Neural cell (in vitro differentiated cells): Measurements from ENCODE around the gene CHURC1. TPM values are rescaled to one million over a fixed set of nuclear protein-coding genes. Genes with fewer than 3 reads are reported as not detected.

Experiments
- H2AFZ ChIP-seq: fragments of 200-600, 300-800 bp; sonication (generic), shearing (Covaris generic); 2 replicates; pipeline ENCODE4 v1.6.0; 2014; ENCODE audit warnings: low read depth, mild to moderate bottlenecking, antibody characterized with exemption, low read length, moderate library complexity
- H3F3A ChIP-seq: fragments of 200-600 bp; shearing (Covaris generic); 2 replicates; pipeline ENCODE4 v1.6.1; 2016; ENCODE audit warnings: mild to moderate bottlenecking, moderate library complexity, mixed read lengths, antibody characterized with exemption, low read length; ENCODE audit not compliant: insufficient read depth, poor library complexity, severe bottlenecking
- H3K27ac ChIP-seq: fragments of 200-600, 300-800 bp; sonication (generic), shearing (Covaris generic); 2 replicates; pipeline ENCODE4 v1.5.1; 2014; ENCODE audit warnings: mild to moderate bottlenecking, low read length, moderate library complexity
- H3K27me3 ChIP-seq: fragments of 300-800, 200-600 bp; sonication (generic), shearing (Covaris generic); 2 replicates; pipeline ENCODE4 v1.6.0; 2014; ENCODE audit warnings: mild to moderate bottlenecking, low read depth, low read length, moderate library complexity; ENCODE audit not compliant: insufficient read depth
- H3K36me3 ChIP-seq: fragments of 300-800, 200-600 bp; sonication (generic), shearing (Covaris generic); 2 replicates; pipeline ENCODE4 v1.5.1; 2014; ENCODE audit warnings: mild to moderate bottlenecking, antibody characterized with exemption, low read length, moderate library complexity; ENCODE audit not compliant: insufficient read depth
- H3K4me2 ChIP-seq: fragments of 300-800, 200-600 bp; sonication (generic), shearing (Covaris generic); 2 replicates; pipeline ENCODE4 v1.6.0; 2014; ENCODE audit warnings: mild to moderate bottlenecking, low read length
- H3K4me3 ChIP-seq: fragments of 300-800, 200-600 bp; sonication (generic), shearing (Covaris generic); 2 replicates; pipeline ENCODE4 v1.5.1; 2014; ENCODE audit warnings: mild to moderate bottlenecking, low read length, moderate library complexity
- H3K79me2 ChIP-seq: fragments of 200-600 bp; shearing (Covaris generic); replicated peaks from 2 replicates; pipeline ENCODE4 v1.6.0; 2014; ENCODE audit warnings: mild to moderate bottlenecking, low read length, moderate library complexity; ENCODE audit not compliant: insufficient read depth
- H3K9ac ChIP-seq: fragments of 300-800, 200-600 bp; sonication (generic), shearing (Covaris generic); 2 replicates; pipeline ENCODE4 v1.6.1; 2016; ENCODE audit warnings: mild to moderate bottlenecking, low read length, mixed read lengths
- H3K9me2 ChIP-seq: fragments of 200-600 bp; shearing (Covaris generic); 2 replicates; pipeline ENCODE4 v1.6.1; 2016; ENCODE audit warnings: mild to moderate bottlenecking, low read length, mixed read lengths; ENCODE audit not compliant: insufficient read depth
- H3K9me3 ChIP-seq: fragments of 200-600, 300-800 bp; sonication (generic), shearing (Covaris generic); 2 replicates; pipeline ENCODE4 v1.6.1; 2016; ENCODE audit warnings: mild to moderate bottlenecking, mixed run types, low read length, moderate library complexity, mixed read lengths
- H4K20me1 ChIP-seq: fragments of 200-600 bp; shearing (Covaris generic); 2 replicates; pipeline ENCODE4 v1.6.1; 2016; ENCODE audit warnings: mild to moderate bottlenecking, mixed run types; ENCODE audit not compliant: insufficient read depth
- EP300 ChIP-seq: fragments of 450-650 bp; conservative IDR thresholded peaks from 2 replicates; pipeline ENCODE4 v1.6.1; 2014; ENCODE audit warnings: antibody characterized with exemption, mild to moderate bottlenecking, moderate library complexity; ENCODE audit not compliant: poor library complexity, severe bottlenecking
- EZH2 ChIP-seq: fragments of 200-600, 300-800 bp; shearing (Covaris generic), sonication (generic); IDR thresholded peaks from 2 replicates; pipeline ENCODE4 v1.6.1; 2014; ENCODE audit warnings: antibody characterized with exemption, low read length, borderline replicate concordance, mild to moderate bottlenecking; ENCODE audit not compliant: insufficient read depth, poor library complexity, severe bottlenecking
- MXI1 ChIP-seq: fragments of 450-650 bp; conservative IDR thresholded peaks from 2 replicates; pipeline ENCODE4 v1.6.1; 2014; ENCODE audit warnings: antibody characterized with exemption, mild to moderate bottlenecking; ENCODE audit not compliant: poor library complexity, severe bottlenecking
- POLR2AphosphoS5 ChIP-seq: IDR thresholded peaks from 2 replicates; pipeline ENCODE4 v1.6.1; 2012
- RAD21 ChIP-seq: fragments of 450-650 bp; conservative IDR thresholded peaks from 2 replicates; pipeline ENCODE4 v1.6.1; 2014; ENCODE audit warnings: antibody characterized with exemption, mild to moderate bottlenecking, moderate library complexity
- SMC3 ChIP-seq: fragments of 450-650 bp; conservative IDR thresholded peaks from 2 replicates; pipeline ENCODE4 v1.6.1; 2014; ENCODE audit warnings: antibody characterized with exemption, mild to moderate bottlenecking, moderate library complexity; ENCODE audit not compliant: poor library complexity
- TAF1 ChIP-seq: IDR thresholded peaks from 2 replicates; pipeline ENCODE4 v1.6.1; 2012; ENCODE audit warnings: low read depth
- polyA plus RNA-seq: library from polyadenylated mRNA; depleted of rRNA; stranded (reverse); fragments of >200 nt; gene quantifications from 2 replicates; pipeline ENCODE4 v1.2.3, GENCODE V29; 2014
- TF ChIP-seq, protein P1 (sequence below): IDR thresholded peaks from 2 replicates; pipeline ENCODE4 v1.6.1; 2012; ENCODE audit warnings: borderline replicate concordance
- TF ChIP-seq, protein P2 (sequence below): fragments of 450-650 bp; IDR thresholded peaks from 2 replicates; pipeline ENCODE4 v1.5.1; 2014; ENCODE audit warnings: antibody characterized with exemption, mild to moderate bottlenecking, moderate library complexity; ENCODE audit not compliant: poor library complexity, severe bottlenecking

CHURC1 gene
- polyA plus RNA-seq, 1 donor from 2014 or later: 69.5 TPM

DNA sequence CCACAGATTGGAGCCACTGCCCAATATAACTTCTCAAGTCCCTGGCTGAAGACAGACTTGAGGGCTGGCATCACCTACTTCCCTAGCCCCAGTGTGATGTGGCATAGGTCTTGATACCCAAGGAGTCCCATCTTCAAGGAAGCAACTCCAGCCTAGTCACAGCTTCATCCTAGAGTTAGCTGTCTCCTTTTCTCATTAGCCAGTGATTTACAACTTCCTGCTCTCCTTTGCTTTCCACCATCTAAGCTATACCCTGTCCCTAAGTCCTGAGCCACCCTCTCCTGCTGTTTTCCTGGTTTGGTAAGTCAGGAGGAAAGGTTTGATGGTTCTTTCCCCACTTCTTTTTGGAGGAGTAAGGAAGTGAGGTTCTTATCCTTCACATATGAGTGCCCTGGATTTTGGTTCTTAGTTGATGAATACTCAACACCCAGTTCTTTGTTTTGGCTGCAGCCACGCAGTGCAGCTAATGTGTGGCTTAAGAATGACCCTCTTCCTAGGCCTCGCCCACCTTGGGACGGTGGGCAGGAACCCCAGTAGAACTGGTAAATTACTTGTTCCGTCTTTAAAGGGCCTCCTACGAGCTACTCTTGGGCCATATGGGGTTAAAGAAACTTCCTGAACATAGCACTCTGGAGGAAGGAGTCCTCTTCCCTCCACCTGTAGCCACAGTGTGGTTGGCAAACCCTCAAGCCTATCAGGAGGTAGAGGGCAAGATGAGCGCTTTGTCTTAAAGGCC, 32.2 kb downstream of the CHURC1 start:
- no peak overlapping the region for H2AFZ ChIP-seq
- no peak overlapping the region for H3K4me2 ChIP-seq
- H3K9me3 ChIP-seq: no peaks in the 10 kb centered on the region
- H3F3A ChIP-seq: no peaks in the 10 kb centered on the region
- no peaks in the 10 kb centered on the region for H4K20me1 ChIP-seq
- H3K79me2 ChIP-seq: no peaks in the 10 kb centered on the region
- no peaks in the 10 kb centered on the region for H3K9me2 ChIP-seq
- TF ChIP-seq EZH2 (no peak), MXI1 (no peak), POLR2AphosphoS5 (peak; percentile 0), SMC3 (no peak)
- TF ChIP-seq, protein P1, sequence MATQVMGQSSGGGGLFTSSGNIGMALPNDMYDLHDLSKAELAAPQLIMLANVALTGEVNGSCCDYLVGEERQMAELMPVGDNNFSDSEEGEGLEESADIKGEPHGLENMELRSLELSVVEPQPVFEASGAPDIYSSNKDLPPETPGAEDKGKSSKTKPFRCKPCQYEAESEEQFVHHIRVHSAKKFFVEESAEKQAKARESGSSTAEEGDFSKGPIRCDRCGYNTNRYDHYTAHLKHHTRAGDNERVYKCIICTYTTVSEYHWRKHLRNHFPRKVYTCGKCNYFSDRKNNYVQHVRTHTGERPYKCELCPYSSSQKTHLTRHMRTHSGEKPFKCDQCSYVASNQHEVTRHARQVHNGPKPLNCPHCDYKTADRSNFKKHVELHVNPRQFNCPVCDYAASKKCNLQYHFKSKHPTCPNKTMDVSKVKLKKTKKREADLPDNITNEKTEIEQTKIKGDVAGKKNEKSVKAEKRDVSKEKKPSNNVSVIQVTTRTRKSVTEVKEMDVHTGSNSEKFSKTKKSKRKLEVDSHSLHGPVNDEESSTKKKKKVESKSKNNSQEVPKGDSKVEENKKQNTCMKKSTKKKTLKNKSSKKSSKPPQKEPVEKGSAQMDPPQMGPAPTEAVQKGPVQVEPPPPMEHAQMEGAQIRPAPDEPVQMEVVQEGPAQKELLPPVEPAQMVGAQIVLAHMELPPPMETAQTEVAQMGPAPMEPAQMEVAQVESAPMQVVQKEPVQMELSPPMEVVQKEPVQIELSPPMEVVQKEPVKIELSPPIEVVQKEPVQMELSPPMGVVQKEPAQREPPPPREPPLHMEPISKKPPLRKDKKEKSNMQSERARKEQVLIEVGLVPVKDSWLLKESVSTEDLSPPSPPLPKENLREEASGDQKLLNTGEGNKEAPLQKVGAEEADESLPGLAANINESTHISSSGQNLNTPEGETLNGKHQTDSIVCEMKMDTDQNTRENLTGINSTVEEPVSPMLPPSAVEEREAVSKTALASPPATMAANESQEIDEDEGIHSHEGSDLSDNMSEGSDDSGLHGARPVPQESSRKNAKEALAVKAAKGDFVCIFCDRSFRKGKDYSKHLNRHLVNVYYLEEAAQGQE: no peak
- no peak overlapping the region for H3K9ac ChIP-seq
- no peaks in the 10 kb centered on the region for H3K36me3 ChIP-seq
- H3K27ac ChIP-seq: no peak overlapping the region
- H3K4me3 ChIP-seq: no peak overlapping the region
- H3K27me3 ChIP-seq: no peaks in the 10 kb centered on the region

DNA sequence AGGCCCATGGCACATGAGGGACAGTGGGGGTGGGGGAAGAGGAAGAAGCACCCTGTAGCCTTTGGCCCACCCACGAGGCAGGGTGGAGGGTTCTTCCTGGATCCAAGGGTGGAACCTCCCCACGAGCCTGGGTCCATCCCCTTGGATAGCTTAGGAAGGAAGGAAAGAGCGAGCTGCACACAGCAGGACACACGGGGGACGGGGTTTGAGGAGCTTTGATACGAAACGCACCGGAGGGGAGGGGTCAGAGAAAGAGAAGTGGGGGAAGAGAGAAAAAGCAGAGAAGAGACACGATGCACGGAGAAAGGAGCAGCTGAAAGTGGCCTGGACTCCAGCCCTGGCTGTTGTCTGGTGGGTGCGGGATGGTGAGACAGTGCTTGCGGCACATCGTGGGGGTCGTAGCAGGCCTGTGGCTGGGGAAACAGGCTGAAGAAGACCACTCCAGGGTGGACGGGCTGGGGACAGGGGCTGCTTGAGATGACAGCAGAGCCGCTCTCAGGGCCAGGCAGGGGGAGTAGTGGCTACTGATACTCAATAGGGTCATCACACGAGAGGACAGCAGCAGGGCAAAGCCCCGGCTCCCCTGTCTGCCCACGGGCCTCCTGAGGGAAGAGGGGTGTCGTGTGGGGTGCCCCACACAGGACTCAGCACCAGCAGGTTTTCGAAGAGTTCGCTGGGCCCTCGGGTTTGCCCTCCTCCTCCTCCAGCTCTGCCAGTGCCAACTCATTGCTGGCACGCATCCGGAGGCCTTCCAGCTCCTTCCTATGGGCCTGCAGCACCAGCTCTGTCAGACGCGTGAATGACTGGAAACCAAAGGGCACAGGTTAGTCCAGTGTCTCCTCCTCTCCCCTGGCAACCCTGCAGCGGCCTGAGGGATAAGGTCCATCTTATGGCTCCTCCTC, 33.7 kb downstream of the CHURC1 start:
- Histone ChIP-seq H3K9me3 (no peaks in the 10 kb centered on the region), H3K27ac (no peak overlapping the region), H2AFZ (no peak overlapping the region), H3K9me2 (no peaks in the 10 kb centered on the region), H3K9ac (no peak overlapping the region), H3K36me3 (no peaks in the 10 kb centered on the region), H3K79me2 (no peaks in the 10 kb centered on the region), H3K27me3 (no peaks in the 10 kb centered on the region), H3K4me3 (no peak overlapping the region), H3F3A (no peaks in the 10 kb centered on the region), H3K4me2 (no peak overlapping the region), H4K20me1 (no peaks in the 10 kb centered on the region)
- TF ChIP-seq EP300: no peak
- TF ChIP-seq SMC3: no peak
- no peak for TF ChIP-seq RAD21
- TF ChIP-seq, protein P2, sequence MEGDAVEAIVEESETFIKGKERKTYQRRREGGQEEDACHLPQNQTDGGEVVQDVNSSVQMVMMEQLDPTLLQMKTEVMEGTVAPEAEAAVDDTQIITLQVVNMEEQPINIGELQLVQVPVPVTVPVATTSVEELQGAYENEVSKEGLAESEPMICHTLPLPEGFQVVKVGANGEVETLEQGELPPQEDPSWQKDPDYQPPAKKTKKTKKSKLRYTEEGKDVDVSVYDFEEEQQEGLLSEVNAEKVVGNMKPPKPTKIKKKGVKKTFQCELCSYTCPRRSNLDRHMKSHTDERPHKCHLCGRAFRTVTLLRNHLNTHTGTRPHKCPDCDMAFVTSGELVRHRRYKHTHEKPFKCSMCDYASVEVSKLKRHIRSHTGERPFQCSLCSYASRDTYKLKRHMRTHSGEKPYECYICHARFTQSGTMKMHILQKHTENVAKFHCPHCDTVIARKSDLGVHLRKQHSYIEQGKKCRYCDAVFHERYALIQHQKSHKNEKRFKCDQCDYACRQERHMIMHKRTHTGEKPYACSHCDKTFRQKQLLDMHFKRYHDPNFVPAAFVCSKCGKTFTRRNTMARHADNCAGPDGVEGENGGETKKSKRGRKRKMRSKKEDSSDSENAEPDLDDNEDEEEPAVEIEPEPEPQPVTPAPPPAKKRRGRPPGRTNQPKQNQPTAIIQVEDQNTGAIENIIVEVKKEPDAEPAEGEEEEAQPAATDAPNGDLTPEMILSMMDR: no peak
- TF ChIP-seq, protein P1: no peak
- TF ChIP-seq MXI1: no peak
- TF ChIP-seq POLR2AphosphoS5: no peak
- TF ChIP-seq TAF1: no peak
- TF ChIP-seq EZH2: no peak
